Activated naive CD8-positive, alpha-beta T cell treated with anti-CD3 and anti-CD28 coated beads, Interleukin-2, amount 50 U/mL, for 16 hours (primary cell): Measurements from ENCODE around the gene PHYH.
"Not testable (repeated sequence)": the region's sequence is repeated elsewhere in the genome, so short reads cannot be mapped to it uniquely, and the experiment has no call there.

Experiments
- DNase-seq: peaks from one replicate; pipeline ENCODE4 v3.0.0-alpha.2; 2020; ENCODE audit warnings: low read depth, low spot score

PHYH gene

GRCh38 chr10:13271552-13272163 is 28.2 kb downstream of the PHYH start:
- no peak for DNase-seq

GRCh38 chr10:13270877-13271551 is 28.9 kb downstream of the PHYH start:
- no peak for DNase-seq

- DNase-seq: no peak
Observed at GRCh38 chr10:13268841-13269240, 31.0 kb downstream of the PHYH start.

- DNase-seq: no peak
Observed at GRCh38 chr10:13268310-13268709, 31.6 kb downstream of the PHYH start.

- DNase-seq: no peak
Observed at GRCh38 chr10:13263591-13263990, 36.3 kb downstream of the PHYH start.

DNA sequence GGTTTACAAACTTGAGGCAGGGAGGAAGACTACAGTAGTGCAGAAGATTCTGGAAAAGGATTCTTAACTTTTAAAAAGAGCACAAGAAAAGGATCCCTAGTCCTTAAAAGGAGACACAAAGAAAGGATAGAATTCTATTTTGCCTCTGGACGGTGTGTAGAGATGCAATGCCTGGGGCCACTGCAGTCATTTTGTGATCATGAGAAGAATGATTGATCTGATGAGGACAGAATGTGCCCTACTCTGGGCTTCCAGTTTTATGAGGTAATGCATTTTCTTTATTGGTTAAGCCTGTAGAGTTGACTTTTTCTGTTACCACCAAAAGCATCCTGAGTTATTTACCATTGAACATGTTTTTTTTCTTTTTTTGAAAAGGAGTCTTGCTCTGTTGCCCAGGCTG is 37.4 kb downstream of the PHYH start:
- DNase-seq: no peak

DNA sequence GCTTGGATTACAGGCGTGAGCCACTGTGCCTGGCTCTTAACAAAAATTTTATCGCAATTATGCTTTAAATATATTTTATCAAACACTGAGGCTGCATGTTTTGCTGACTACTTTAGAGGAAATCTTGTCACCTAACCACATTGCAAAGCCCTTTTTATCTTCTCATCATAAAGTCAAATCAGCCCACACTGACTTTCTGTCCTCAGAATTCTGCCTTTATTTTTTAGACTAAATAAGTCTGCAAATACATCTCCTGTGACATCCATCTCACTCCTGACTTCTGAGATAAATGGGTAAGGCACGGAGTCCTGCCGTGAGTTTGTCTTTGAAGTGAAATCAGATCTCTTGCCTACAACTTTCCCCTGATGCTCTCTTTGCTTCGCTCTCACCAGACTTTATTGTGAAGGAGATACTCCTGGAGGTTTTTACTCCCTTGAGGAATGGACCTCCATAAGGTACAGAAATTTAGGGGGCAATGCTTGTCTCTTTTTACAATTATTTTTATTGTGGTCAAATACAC is 42.2 kb downstream of the PHYH start:
- no peak for DNase-seq

DNA sequence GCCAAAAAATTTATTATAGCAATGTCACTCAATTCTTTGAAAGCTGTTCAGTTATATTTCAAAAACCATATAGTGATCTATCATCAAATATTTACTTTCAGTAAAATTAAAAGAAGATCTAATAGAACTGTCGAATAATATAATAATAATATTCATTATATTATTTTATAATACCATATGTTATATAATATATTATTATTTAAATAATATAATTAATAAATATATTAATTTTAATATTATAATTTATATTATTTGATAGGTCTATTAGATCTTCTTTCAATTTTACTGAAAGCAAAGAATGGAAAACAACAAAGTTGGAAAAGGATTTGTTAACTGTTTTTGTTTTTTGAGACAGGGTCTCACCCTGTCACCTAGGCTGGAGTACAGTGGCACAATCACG is 43.2 kb downstream of the PHYH start:
- DNase-seq: no peak

- DNase-seq: no peak
Observed at GRCh38 chr10:13253726-13254125, 46.1 kb downstream of the PHYH start.

DNA sequence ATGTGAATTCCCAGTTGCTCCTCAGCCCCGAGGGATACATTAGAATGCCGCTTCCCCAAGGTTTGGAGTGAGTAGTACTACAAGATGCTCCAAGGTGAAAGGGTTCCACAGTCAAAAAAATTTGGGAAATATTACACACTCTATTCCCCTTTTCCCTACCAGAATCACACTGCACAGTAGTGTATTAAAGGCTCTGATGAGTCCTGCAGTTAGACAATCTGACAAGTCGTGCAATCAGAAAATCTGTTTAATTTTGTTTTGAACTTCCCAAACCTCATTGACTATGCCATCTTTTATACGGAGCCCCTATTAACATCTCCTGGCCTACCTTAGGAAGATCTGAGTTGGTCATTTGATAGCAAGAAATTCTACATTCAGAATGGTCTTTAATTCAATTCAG is 52.1 kb downstream of the PHYH start:
- DNase-seq: no peak

GRCh38 chr10:13247246-13247645 is 52.6 kb downstream of the PHYH start:
- DNase-seq: no peak

DNA sequence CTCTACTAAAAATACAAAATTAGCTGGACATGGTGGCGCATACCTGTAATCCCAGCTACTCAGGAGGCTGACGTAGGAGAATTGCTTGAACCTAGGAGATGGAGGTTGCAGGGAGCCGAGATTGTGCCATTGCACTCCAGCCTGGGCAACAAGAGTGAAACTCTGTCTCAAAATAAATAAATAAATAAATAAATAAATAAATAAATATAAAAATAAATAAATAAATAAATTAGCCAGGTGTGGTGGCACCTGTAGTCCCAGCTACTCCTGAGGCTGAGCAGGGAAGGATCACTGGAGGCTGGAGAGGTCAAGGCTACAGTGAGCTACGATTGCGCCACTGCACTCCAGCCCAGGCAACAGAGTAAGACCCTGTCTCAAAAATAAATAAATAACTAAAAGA is 57.6 kb downstream of the PHYH start:
- not testable (repeated sequence) for DNase-seq

DNA sequence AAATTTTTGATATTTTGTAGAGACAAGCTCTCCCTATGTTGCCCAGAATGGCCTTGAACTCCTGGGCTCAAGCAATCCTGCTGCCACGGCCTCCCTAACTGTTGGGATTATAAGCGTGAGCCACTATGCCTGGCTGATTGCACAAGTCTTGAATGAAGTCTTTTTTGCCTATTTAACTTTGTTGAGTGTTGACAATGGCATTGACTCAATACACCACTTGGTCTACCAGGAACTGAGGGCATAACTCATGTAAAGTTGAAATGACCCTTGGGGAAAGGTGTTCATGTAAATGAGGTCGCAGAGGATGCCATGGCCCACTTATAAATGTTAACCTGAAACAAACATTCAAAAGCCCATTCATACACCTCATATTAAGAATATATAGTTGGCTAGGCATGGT is 58.3 kb downstream of the PHYH start:
- no peak for DNase-seq

DNA sequence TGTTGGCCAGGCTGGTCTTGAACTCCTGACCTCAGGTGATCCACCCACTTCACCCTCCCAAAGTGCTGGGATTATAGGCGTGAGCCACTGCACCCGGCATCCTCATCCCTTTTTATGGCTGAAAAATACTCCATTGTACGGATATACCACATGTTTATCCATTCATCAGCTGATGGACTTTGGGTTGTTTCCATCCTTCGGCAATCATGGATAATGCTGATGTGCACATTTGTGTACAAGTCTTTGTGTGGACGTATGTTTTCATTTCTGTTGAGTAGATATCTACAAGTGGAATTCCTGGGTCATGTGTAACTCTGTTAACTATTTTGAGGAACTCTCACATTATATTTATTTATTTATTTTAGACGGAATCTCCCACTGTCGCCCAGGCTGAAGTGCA is 59.9 kb downstream of the PHYH start:
- DNase-seq: no peak

DNA sequence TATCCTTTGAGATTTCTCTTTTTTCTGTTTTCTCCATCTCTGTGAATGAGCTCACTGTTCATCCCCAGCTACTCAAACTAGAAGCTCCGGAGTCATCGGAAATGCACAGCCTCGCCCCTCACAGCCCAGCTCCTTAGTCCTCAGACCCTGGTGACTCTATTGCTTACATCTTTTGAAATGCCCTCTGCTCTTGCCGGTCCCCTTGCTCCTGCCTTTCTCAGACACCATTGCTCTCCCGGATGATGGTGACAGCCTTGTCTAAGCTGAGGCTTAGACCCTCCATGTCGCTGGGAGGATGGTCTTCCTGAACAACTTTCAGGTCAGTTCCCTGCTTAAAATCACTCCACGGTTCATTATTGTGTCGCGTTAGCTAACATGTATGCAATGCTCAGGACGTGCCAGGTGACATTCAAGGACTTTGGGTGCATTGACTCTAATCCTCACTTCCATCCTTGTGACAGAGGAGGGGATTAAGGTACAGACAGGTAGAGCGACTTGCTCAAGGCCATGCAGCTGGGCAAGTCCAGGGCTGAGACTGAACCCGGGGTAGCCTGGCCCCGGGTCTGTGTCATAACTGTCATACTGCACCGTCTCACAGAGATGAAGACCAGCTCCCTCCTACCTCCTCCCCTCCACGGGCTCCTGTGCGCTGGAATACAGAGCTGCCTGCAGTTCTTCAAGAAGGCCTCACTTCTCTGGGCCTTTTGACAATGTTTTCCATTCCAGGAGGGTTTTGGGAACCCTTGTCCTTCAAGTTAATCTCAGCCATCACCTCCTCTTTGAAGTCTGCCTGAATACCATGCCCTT is 61.4 kb downstream of the PHYH start:
- DNase-seq: no peak

DNA sequence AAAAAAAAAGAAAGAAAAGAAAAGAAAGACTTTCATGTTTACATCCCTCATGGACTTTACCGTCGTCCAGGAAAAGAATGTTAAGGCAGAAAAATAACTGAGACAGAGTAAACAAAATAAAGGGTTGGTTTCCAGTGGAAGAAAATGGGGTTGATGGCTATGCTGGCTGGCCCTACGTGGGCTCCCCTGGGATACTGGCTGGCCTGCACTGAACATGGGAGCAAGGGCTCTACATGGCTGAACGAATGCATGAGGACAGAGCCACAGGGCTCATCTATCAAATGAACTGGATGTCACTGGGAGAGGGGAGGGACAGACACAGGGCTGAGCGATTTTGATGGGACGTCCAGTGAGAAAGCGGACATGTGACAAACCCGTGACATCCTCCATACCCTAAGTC is 63.2 kb downstream of the PHYH start:
- DNase-seq: no peak

DNA sequence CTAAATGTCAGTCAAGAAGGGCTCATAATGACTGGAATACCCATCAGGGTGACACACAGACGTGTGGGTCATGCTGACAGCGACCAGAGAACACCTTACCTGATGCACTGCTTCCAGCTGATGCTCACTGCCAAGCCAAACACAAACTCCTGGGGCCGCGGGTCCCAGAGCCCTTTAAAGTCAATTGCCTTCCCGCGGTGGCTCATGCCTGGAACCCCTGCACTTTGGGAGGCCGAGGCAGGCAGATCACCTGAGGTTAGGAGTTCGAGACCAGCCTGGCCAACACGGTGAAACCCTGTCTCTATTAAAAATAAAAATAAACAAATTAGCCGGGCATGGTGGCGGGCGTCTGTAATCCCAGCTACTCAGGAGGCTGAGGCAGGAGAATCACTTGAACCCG is 65.1 kb downstream of the PHYH start:
- DNase-seq: not testable (repeated sequence)

DNA sequence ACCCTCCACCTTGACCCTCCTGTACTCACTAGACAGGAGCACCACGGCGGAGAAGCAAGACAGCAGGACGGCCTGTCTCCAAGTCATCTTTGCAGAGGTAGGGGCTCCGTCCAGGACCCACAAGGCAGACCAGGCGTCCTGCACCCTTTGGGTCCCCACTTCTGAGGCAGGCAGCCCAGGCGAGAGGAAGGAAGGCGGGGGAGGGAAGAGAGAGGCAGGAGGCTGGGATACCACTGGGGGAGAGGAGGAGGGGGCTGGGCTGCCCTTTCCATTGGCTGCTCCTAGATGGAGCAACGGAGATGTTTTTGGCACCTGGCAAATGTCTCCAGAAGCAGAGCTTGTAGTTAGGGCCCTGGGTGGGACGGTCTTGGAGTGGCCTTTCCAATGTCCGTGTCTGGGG is 65.7 kb downstream of the PHYH start, which contains the start of gene UCMA:
UCMA (minus strand) TSS at position 203 of the 400 bp plus-strand sequence; CDS start at position 87, 116 bp downstream.
- no peak for DNase-seq

GRCh38 chr10:13233358-13233757 is 66.5 kb downstream of the PHYH start:
- DNase-seq: no peak

DNA sequence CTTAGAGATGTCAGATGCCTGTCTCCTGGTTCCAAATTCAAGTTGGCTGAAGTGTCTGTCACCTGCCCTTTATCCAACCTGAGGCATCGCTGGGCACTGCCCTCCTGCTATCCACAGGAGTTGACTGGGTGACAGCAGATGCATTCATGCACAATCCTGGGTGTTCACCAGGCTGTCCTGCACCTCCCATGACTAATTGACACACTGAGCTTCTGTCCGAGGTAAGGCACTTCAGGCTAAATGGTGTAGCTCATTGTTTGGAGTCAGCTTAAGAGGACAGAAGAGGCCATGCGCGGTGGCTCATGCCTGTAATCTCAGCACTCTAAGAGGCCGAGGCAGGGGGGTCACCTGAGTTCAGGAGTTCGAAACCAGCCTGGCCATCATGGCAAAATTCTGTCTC is 68.1 kb downstream of the PHYH start:
- DNase-seq: no peak

DNA sequence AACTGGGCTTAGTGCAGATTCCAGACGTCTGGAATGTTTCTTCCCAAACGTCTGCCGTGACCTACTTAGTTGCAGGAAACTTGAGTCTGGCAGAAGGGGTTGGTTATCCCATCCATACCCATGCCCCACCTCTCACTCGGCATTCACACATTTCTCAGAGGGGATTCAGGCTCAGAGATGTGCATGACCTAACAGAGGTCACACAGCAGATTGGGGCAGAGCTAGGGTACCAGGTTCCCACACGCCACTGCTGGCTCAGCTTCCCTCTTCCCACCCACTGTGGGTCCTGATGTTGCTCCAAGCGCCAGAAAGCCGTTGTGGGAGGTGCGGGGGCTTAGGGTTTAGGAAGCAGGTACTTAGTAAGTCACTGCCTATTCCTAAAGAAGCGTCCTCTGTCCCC is 68.7 kb downstream of the PHYH start:
- DNase-seq: no peak
